ENCODE data around the gene AMPD3. TPM values are rescaled to one million over a fixed set of nuclear protein-coding genes. Genes with fewer than 3 reads are reported as not detected.

Gene AMPD3
- total RNA-seq, 1 experiment from 2014 or later = 0.19 TPM

GRCh38 chr11:10480026-10480425 lies 25.0 kb downstream of the AMPD3 start:
- no peak for DNase-seq (ENCODE audit: low spot score)
- ChIA-PET CTCF (no interaction called here), POLR2A (ENCODE audit: low non-redundant PET) (no interaction called here)
- H3K4me3 ChIP-seq (ENCODE audit: low read depth, low read length, poor library complexity, severe bottlenecking) = no peak overlapping the region
- intact Hi-C loops (cut with micrococcal nuclease; ENCODE audit: unreplicated experiment) = no loop called here
- no peaks in the 10 kb centered on the region for H3K36me3 ChIP-seq (ENCODE audit: insufficient read depth, low read length, poor library complexity, severe bottlenecking)
- no peak overlapping the region for H3K27ac ChIP-seq (ENCODE audit: low read depth, low read length, poor library complexity, severe bottlenecking)
- H3K9me3 ChIP-seq (ENCODE audit: low read depth, low read length, poor library complexity, severe bottlenecking) = no peaks in the 10 kb centered on the region
- TF ChIP-seq EZH2 (IDR thresholded peaks at IDR 0.05; ENCODE audit: borderline replicate concordance, low read depth, low read length, poor library complexity, severe bottlenecking) = no peak
- no peak for TF ChIP-seq CTCF (conservative IDR thresholded peaks at IDR 0.05; ENCODE audit: low read depth, low read length)
- H3K27me3 ChIP-seq (replicated peaks; ENCODE audit: insufficient read depth, low read depth, low read length, poor library complexity) = no peaks in the 10 kb centered on the region
- BruUV-seq (replicated peaks) = no TSS peak
- H3K4me1 ChIP-seq (ENCODE audit: insufficient read depth, low read length, poor library complexity, severe bottlenecking) = no peaks in the 10 kb centered on the region

GRCh38 chr11:10480760-10481159 lies 25.7 kb downstream of the AMPD3 start:
- Histone ChIP-seq H3K9me3 (ENCODE audit: low read depth, low read length, poor library complexity, severe bottlenecking) (no peaks in the 10 kb centered on the region), H3K4me3 (ENCODE audit: low read depth, low read length, poor library complexity, severe bottlenecking) (no peak overlapping the region), H3K27me3 (replicated peaks; ENCODE audit: insufficient read depth, low read depth, low read length, poor library complexity) (no peaks in the 10 kb centered on the region), H3K36me3 (ENCODE audit: insufficient read depth, low read length, poor library complexity, severe bottlenecking) (no peaks in the 10 kb centered on the region), H3K4me1 (ENCODE audit: insufficient read depth, low read length, poor library complexity, severe bottlenecking) (no peaks in the 10 kb centered on the region), H3K27ac (ENCODE audit: low read depth, low read length, poor library complexity, severe bottlenecking) (no peak overlapping the region)
- no TSS peak for BruUV-seq (replicated peaks)
- no peak for TF ChIP-seq EZH2 (IDR thresholded peaks at IDR 0.05; ENCODE audit: borderline replicate concordance, low read depth, low read length, poor library complexity, severe bottlenecking)
- no peak for TF ChIP-seq CTCF (conservative IDR thresholded peaks at IDR 0.05; ENCODE audit: low read depth, low read length)
- ChIA-PET CTCF (no interaction called here), POLR2A (ENCODE audit: low non-redundant PET) (no interaction called here)
- DNase-seq (ENCODE audit: low spot score) = no peak
- intact Hi-C loops (cut with micrococcal nuclease; ENCODE audit: unreplicated experiment) = no loop called here

GRCh38 chr11:10481560-10482349 lies 26.7 kb downstream of the AMPD3 start:
- no peaks in the 10 kb centered on the region for H3K27me3 ChIP-seq (replicated peaks; ENCODE audit: insufficient read depth, low read depth, low read length, poor library complexity)
- no peak overlapping the region for H3K4me3 ChIP-seq (ENCODE audit: low read depth, low read length, poor library complexity, severe bottlenecking)
- BruUV-seq (replicated peaks) = no TSS peak
- H3K27ac ChIP-seq (ENCODE audit: low read depth, low read length, poor library complexity, severe bottlenecking) = no peak overlapping the region
- intact Hi-C loops (cut with micrococcal nuclease; ENCODE audit: unreplicated experiment) = no loop called here
- POLR2A ChIA-PET (ENCODE audit: low non-redundant PET) = no interaction called here
- no peaks in the 10 kb centered on the region for H3K9me3 ChIP-seq (ENCODE audit: low read depth, low read length, poor library complexity, severe bottlenecking)
- H3K36me3 ChIP-seq (ENCODE audit: insufficient read depth, low read length, poor library complexity, severe bottlenecking) = no peaks in the 10 kb centered on the region
- no peaks in the 10 kb centered on the region for H3K4me1 ChIP-seq (ENCODE audit: insufficient read depth, low read length, poor library complexity, severe bottlenecking)
- no peak for TF ChIP-seq CTCF (conservative IDR thresholded peaks at IDR 0.05; ENCODE audit: low read depth, low read length)
- no peak for TF ChIP-seq EZH2 (IDR thresholded peaks at IDR 0.05; ENCODE audit: borderline replicate concordance, low read depth, low read length, poor library complexity, severe bottlenecking)
- CTCF ChIA-PET = no interaction called here
- no peak for DNase-seq (ENCODE audit: low spot score)
